Keratinocyte (primary cell): Measurements from ENCODE around the gene ADM2.

Experiments
- CTCF ChIP-seq, 3 experiments: IDR thresholded peaks in 1 of 3; conservative IDR thresholded peaks in 1 of 3; optimal IDR thresholded peaks in 1 of 3; 2 replicates in 2 of 3; 3 replicates in 1 of 3; pipeline versions ENCODE3 to v1.5.1; 2011; ENCODE audit warnings: low read length in 3 of 3, mild to moderate bottlenecking in 3 of 3, moderate library complexity in 2 of 3, control low read depth in 1 of 3, inconsistent platforms in 1 of 3; ENCODE audit not compliant: insufficient read depth in 2 of 3; ENCODE audit errors: extremely low read depth in 1 of 3
- EZH2 ChIP-seq: IDR thresholded peaks from one replicate; pipeline ENCODE4 v1.6.1; 2012; ENCODE audit warnings: inconsistent platforms, mild to moderate bottlenecking, low read length, moderate library complexity

DNA sequence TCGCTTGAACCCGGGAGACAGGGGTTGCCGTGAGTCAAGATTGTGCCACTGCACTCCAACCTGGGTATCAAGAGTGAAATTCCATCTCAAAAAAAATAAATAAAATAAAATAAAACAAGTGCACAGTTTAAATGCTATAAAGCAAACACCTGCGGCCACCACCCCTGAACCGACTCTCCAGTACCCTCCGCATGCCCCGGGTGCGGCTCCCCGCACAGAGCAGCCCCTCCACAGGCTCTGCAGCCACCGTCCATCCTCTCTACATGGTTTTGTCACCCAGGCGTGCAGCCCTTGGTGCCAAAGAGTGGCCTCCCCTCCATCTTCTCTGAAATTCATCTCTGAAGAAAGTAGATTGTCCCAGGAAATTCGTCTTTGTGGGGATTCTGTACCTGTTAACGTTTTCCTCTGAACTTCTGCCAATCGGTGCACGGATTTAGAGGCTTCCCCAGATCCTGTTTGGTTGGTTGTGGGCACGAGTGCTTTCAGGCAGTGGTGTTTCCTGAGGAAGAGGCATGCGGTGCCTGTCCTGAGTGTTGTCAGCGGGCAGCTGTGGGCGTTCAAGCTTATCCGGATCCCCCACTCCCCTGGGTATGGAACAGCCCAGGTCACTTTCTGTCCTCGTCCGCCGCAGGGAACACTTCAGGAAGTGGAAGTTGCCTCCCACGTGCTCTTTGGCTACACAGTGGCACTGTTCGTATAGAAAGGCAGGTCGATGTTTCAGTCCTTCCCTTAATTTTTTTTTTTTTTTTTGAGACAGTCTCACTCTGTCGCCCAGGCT lies 9.4 kb downstream of the ADM2 start:
- TF ChIP-seq CTCF (optimal IDR thresholded peaks at IDR 0.05 in 1 of 3, IDR thresholded peaks at IDR 0.05 in 1 of 3, conservative IDR thresholded peaks at IDR 0.05 in 1 of 3; ENCODE audit: extremely low read depth in 1 of 3, insufficient read depth in 2 of 3, low read length in 3 of 3): no peak
- no peak for TF ChIP-seq EZH2
